Fibroblast of gingiva (primary cell): Measurements from ENCODE around the gene TRIM8.
A peak's percentile ranks its signal among the peaks of the same experiment; 100 is the strongest.

Source experiments
- DNase-seq: peaks from one replicate; pipeline ENCODE4 v3.0.0-alpha.2; 2011; ENCODE audit warnings: low read depth

TRIM8 gene

GRCh38 chr10:102644066-102644645 lies at the start of gene TRIM8:
Gene TRIM8 (plus strand): TSS chr10:102644479. CDS start chr10:102644618, 139 bp downstream.
- DNase-seq, result peak; percentile 32

GRCh38 chr10:102595293-102595692 lies 49.0 kb upstream of the TRIM8 start:
- DNase-seq, result no peak

GRCh38 chr10:102595897-102596296 lies 48.4 kb upstream of the TRIM8 start:
- DNase-seq, result no peak

GRCh38 chr10:102596506-102596971 lies 47.7 kb upstream of the TRIM8 start:
- DNase-seq, result no peak

- no peak for DNase-seq
Measured at GRCh38 chr10:102597131-102597991, 46.9 kb upstream of the TRIM8 start.

- no peak for DNase-seq
Measured at GRCh38 chr10:102598243-102598642, 46.0 kb upstream of the TRIM8 start.

GRCh38 chr10:102599565-102600327 lies 44.5 kb upstream of the TRIM8 start:
- DNase-seq, result no peak

- DNase-seq, result no peak
Measured at GRCh38 chr10:102600816-102601215, 43.5 kb upstream of the TRIM8 start.

GRCh38 chr10:102601639-102602038 lies 42.6 kb upstream of the TRIM8 start:
- no peak for DNase-seq

- DNase-seq, result peak; percentile 80
Measured at GRCh38 chr10:102602272-102603045, 41.8 kb upstream of the TRIM8 start.

GRCh38 chr10:102603946-102604345 lies 40.3 kb upstream of the TRIM8 start:
- DNase-seq, result no peak

GRCh38 chr10:102604439-102604841 lies 39.8 kb upstream of the TRIM8 start:
- DNase-seq, result no peak

GRCh38 chr10:102605712-102606111 lies 38.6 kb upstream of the TRIM8 start:
- DNase-seq, result peak; percentile 42

- DNase-seq, result no peak
Measured at GRCh38 chr10:102608487-102608886, 35.8 kb upstream of the TRIM8 start.

GRCh38 chr10:102610441-102610887 lies 33.8 kb upstream of the TRIM8 start:
- no peak for DNase-seq

GRCh38 chr10:102611514-102612087 lies 32.7 kb upstream of the TRIM8 start:
- no peak for DNase-seq

GRCh38 chr10:102612964-102613275 lies 31.4 kb upstream of the TRIM8 start:
- no peak for DNase-seq

GRCh38 chr10:102613286-102613685 lies 31.0 kb upstream of the TRIM8 start:
- DNase-seq, result no peak

- DNase-seq, result no peak
Measured at GRCh38 chr10:102613785-102614184, 30.5 kb upstream of the TRIM8 start.

- no peak for DNase-seq
Measured at GRCh38 chr10:102614888-102615287, 29.4 kb upstream of the TRIM8 start.

GRCh38 chr10:102615361-102615760 lies 28.9 kb upstream of the TRIM8 start:
- no peak for DNase-seq
